Mesenteric fat pad (tissue), 1 donor: Measurements from ENCODE around the gene CCBE1. TPM values are rescaled to one million over a fixed set of nuclear protein-coding genes. Genes with fewer than 3 reads are reported as not detected.
"Not testable (repeated sequence)": the region's sequence is repeated elsewhere in the genome, so short reads cannot be mapped to it uniquely, and the experiment has no call there.

Experiments used
- DNase-seq: peaks from one replicate; pipeline ENCODE4 v3.0.0-alpha.2; 2020; ENCODE audit warnings: low spot score
- long read RNA-seq: library from polyadenylated mRNA; unstranded; transcript quantifications from one replicate; pipeline ENCODE4 v2.0.0, GENCODE V29; 2020
- total RNA-seq: library from RNA; stranded (reverse); fragmentation: NEBNext Ultra II Directional; extraction: Animal tissue kit (Norgen Biotek cat#: 25700); gene quantifications from one replicate; pipeline ENCODE4 v1.2.1, GENCODE V29; 2021
- donor health status: DM: yes; HTN: yes; CAD: no.

CCBE1 gene
- 2.3 TPM for total RNA-seq
- long read RNA-seq, full-length matches to known transcripts: 4 of 10 reads
- long read RNA-seq, partial matches to known transcripts: 0 of 10 reads
- long read RNA-seq, other reads (novel, unspliced or antisense): 6 of 10 reads

GRCh38 chr18:59697236-59697932 lies at the start of gene CCBE1:
CCBE1 (minus strand) TSS chr18:59697423.
- peak; percentile 92 for DNase-seq

DNA sequence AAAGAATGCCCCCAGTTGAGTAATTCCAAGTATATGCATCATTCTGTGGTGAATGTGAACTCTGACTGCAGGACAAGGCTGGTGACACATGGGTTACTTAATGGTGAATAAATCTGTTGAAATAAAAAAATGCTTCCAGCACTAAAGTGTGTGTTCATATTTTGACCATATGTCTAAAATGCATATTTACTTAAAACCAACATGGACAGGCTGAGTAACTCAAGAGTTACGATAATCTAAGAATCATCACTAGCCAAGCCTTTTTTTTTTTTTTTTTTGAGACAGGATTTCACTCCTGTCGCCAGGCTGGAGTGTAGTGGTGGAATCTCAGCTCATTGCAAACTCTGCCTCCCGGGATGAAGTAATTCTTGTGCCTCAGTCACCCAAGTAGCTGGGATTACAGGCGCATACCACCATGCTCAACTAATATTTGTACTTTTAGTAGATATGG lies 47.1 kb upstream of the CCBE1 start:
- no peak for DNase-seq

DNA sequence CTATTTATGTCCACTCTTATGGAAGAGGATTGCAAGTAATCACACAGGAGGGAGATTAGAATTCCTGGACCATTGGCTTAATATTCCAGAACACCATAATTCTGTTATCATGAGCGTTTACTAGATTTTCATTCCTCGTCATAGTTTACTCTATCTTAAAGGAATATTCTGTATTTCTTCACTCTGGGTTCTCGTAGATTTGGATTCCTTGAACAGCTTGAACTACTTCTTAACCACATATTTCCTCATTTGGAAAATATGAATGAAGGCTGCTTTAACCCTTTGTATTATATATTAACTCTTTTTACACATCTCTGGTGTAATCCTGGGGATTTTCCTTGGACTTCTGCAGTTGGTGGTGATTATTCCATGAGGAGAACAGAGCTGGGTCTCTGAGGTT lies 46.3 kb upstream of the CCBE1 start:
- no peak for DNase-seq

DNA sequence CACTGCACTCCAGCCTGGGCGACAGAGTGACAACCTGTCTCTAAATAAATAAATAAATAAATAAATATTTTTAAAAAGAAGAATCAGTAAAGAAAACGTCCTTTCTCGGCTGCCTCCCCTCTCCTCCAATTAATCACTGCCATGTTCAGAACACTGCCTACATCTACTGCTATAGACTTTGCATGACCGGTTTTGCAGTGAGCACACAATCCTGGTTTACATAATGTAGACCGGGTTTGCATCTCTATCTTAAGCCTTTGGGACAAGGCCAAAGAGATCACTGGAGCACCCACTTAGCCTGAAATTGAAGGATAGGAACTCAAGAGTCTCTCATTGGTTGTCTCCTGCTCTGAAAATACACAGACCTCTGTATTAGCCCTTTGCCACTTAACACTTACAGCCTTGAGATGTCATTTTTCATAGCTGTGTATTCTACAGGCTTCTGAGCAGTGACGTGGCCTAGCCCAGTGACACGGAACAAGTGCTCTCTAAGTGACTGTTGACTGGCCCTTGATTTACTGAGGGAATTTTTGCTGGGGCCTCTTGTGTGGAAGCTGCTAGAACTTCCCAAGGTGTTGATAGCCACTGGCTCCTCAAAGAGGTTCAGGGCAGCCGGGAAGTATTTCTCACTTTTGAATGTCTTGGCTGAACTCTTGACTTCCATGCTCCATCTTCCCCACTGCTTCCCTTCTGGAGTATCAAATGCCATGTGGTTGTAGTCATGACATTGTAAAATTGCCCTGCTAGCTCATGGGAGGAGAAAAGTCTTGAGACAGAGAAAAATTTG lies 45.3 kb upstream of the CCBE1 start:
- DNase-seq: no peak

DNA sequence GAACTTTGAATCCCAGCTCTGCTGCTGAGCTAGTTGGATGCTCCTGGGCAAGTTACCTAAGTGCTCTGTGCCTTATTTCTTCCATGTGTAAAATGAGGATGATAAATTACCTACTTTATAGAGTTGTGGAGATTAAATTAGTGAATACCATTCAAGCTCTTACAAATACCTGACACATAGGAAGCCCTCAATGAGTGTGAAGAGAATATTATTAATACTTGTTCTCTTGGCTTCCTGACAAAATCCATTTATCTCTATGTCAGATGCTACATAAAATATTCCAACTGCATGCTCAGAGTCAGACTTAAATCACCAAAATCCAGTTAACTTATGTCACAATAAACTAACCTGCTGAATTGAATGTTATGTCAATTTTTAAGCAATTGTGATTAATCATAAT lies 42.9 kb upstream of the CCBE1 start:
- no peak for DNase-seq

DNA sequence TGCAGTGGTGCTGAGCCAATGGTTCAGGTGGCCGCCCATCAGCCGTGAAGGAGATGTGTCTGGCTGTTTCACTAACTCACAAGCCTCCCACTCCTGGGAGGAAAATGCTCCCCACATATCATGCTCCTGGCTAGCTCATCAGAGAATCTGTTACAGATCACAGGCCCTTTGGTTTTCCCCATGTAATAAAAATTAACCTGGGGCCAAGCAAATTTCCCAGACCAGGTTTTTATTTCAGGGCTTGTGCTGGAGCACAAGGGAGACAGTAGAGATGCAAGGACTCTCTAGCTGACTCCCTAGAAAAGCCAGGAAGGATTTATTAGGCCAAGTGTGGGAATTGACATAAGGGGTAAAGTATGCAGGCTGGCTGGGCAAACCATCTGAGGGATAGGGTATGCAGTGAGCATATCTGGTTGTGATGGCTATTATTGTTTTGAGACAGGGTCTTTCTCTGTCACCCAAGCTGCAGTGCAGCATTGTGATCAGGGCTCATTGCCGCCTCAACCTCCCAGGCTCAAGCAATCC lies 40.6 kb upstream of the CCBE1 start:
- no peak for DNase-seq

GRCh38 chr18:59737335-59737734 lies 40.1 kb upstream of the CCBE1 start:
- DNase-seq: not testable (repeated sequence)

DNA sequence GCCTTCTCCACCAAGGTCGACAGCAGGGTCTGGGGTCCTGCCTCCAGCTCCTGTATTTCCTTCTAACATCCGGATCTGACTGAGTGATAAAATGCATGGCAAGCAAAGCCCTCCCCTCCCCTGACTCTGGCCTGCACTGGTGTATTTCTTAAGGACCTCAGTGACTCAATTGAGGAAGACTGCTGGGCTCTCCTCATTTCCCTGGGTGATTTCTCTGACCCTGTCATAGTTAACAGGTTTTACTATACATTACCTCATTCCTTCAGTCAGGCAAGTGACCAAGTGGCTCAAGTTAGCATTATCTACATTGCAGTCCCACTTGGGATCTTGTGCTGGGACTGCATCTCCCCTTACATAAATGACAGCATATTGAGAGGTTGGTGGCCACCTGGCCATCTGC lies 38.8 kb upstream of the CCBE1 start:
- no peak for DNase-seq

DNA sequence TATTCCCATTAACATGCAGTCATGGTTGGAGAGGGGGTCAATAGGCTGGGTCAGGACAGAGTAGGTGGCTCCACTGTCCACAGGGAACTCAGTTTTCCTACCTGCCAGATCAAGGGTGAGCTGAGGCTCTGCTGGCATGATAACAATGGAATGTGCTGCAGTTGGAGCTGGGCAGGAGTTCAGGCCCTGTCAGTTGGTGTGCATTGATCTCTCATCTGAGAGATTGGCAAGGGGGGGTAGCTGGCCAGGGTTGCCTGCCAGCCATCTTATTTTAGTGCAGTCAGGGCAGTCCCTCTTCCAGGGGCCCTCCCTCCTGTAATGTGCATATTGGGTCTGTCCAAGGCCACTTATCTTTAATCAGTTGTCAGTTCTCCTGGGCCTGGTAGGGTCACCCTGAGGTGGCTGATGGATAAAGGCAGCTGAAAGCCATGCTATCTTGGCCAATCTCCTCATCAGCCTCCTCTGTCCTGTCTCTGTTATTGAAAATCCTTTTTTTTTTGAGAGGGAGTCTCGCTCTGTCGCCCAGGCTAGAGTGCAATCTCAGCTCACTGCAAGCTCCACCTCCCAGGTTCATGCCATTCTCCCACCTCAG lies 38.1 kb upstream of the CCBE1 start:
- no peak for DNase-seq

DNA sequence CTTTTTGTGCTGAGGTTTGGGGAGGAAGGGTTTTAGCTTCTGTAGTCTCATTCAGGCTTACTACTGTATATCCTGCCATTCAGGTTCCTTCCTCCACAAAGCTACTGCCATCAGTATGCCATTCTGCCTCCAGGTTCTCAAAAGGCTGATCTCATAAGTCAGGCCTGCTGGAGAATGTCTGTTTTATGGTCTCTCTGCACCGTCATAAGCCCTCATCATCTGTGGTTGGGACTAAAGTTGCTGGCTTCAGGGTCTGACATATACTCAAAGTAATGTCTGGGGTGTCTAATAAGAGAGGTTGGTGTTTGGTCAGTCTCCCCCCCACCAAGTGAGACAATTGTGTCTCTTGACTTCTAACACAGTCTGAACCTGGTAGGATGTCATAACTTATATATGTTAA lies 36.2 kb upstream of the CCBE1 start:
- no peak for DNase-seq

- no peak for DNase-seq
Observed at GRCh38 chr18:59730896-59731295, 33.7 kb upstream of the CCBE1 start.

DNA sequence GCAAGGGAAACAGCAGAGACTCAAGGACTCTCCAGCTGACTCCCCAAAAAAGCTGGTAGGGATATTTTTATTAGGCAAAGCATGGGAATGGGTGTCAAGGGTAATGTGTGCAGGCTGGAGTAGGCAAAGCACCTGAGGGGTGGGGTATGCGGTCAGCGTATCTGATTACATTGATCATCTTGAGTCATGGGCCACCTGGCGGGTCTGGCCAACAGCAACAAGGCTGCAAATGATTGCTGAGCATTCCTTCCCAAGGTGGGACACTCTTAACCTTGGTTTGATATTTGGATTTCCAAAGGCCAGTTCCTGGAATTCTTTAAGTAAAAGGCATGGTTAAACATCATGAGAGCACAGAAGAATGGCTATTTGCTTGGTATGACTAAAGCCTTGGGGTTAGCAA lies 32.6 kb upstream of the CCBE1 start:
- no peak for DNase-seq

DNA sequence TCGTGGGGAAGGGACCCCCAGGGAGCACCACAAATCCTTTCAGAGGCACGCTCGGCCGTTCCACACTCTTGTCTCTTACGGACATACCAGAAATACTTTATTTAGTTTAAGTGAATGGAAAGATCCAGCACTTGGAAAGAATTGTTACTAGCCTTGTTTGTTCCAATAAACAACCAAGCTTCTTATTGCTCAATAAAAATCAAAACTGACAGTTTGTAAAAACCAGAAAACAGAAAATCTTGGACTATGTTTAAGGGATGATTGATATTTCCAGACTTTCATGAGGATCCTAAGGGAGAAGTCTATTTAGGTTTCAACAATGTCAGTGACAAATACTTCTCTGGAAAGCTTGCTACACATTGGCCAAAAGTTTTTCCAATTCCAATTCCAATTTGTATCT lies 31.6 kb upstream of the CCBE1 start:
- DNase-seq: no peak

DNA sequence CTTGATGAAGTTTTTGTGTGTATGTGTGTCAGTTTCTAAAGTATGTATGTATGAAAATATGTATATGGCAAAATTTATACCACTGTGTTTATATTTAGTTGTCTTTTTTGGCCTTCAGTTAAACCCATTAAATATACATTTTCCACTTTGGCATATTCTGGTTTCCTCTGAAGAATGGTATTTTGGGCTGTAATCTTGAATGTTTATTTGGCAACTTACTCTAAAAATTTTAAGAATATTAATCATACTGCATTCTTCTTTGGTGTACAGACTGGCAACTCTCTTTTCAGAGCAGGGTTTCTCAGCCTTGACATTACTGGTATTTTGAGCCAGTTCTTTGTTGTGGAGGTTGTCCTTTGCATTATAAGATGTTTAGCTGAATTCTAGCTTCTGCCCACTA lies 27.9 kb upstream of the CCBE1 start:
- no peak for DNase-seq

DNA sequence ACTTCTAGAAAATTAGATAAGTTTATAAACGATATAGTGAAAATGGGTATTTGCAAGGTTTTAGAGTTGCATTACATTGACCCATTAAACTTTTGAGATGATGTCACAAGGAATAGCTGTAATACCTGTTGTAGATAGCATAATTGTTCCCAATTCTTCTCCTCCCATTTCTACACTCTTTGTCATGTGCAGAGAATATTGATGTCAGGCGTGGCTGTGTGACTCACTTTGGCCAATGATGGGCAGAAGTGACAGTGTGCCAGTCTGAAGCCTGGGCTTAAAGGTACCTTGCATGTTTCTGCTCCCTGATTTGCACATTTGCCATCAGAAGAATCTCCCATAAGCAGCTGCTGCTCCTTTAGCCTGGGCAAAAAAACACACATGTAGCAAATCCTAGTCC lies 26.9 kb upstream of the CCBE1 start:
- no peak for DNase-seq

GRCh38 chr18:59721931-59722330 lies 24.7 kb upstream of the CCBE1 start:
- DNase-seq: no peak

- no peak for DNase-seq
Observed at GRCh38 chr18:59721211-59721610, 24.0 kb upstream of the CCBE1 start.

DNA sequence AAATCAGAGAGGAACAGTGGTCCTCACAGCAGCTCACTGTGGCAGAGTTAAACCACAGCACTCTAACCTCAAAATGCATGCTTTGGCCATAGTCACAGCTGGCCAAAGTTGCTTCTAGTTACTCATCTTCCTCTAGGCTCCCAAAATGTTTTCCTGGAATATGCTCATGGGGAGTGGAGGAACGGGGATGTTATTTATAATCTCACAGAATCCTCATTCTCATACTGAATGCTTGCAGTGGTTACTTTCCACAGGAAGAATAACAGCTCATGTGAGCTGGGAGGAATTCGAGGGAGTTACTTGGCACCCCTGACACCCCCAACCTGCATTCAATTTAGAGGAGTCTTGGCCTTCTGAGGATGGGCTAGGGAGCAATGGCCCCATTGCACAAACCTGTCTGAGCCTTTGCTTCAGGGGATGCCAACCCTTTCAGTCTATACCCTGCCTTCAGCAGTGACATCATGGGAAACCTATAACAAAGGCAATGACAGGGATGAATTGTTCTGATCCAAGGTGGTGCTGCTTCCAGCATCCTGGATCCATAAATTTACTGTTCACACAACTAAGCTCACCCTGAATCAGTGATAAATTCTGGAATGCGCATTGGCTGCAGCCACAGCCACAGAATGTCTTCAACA lies 22.4 kb upstream of the CCBE1 start:
- DNase-seq: no peak

GRCh38 chr18:59718464-59719157 lies 21.4 kb upstream of the CCBE1 start:
- DNase-seq: no peak

DNA sequence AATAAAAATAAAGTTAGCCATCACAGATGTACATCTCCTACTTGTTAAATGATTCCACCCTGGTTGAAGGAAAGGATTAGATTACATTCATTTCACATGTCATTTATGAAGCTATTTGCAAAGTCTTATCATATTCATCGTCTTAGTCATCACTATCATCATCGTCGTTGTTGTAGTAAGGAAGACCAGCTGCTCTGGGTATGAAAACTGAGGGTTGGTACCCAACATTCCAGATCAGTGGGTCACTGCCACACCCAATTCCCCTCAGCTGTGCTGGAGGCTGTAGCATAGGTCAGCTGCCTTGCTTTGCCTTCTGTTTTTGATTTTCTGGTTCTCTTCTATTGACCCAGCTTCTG lies 20.9 kb upstream of the CCBE1 start:
- DNase-seq: no peak

GRCh38 chr18:59717291-59717690 lies 20.1 kb upstream of the CCBE1 start:
- DNase-seq: no peak
